Breast epithelium (tissue), 4 donors: ENCODE measurements around the gene VAPB. TPM values are rescaled to one million over a fixed set of nuclear protein-coding genes. Genes with fewer than 3 reads are reported as not detected.

ENCODE experiments used
- DNase-seq, 2 donors: peaks; one replicate each; pipeline ENCODE4 v3.0.0-alpha.2; 2019; ENCODE audit warnings: low spot score in 2 of 2
- H3K27ac ChIP-seq, 2 donors: fragments of 200-600 bp; sonication (generic) in 1 of 2; one replicate each; pipeline ENCODE4 v1.5.1; 2016 to 2019; ENCODE audit warnings: mild to moderate bottlenecking in 1 of 2
- H3K27me3 ChIP-seq, 2 donors: fragments of 200-600 bp; sonication (generic) in 1 of 2; one replicate each; pipeline versions ENCODE4 v1.5.1 to v1.6.0; 2017 to 2019; ENCODE audit warnings: control low read depth in 1 of 2, mild to moderate bottlenecking in 1 of 2
- H3K36me3 ChIP-seq: fragments of 200-600 bp; one replicate; pipeline ENCODE4 v1.5.1; 2019
- H3K4me1 ChIP-seq, 2 donors: fragments of 200-600 bp; sonication (generic); one replicate each; pipeline ENCODE4 v1.5.1; 2016 to 2019; ENCODE audit warnings: control low read depth in 1 of 2
- H3K4me3 ChIP-seq, 3 donors: fragments of 200-600 bp; sonication (generic); 1 replicate in 2 of 3; 2 replicates in 1 of 3; pipeline ENCODE4 v1.5.1; 2016 to 2019; ENCODE audit warnings: mild to moderate bottlenecking in 3 of 3, moderate library complexity in 2 of 3
- H3K9me3 ChIP-seq, 2 donors: fragments of 200-600 bp; sonication (generic) in 1 of 2; one replicate each; pipeline ENCODE4 v1.5.1; 2016 to 2019; ENCODE audit warnings: control low read depth in 1 of 2
- POLR2A ChIP-seq: fragments of 450-650 bp; IDR thresholded peaks from one replicate; pipeline ENCODE4 v1.6.1; 2016; ENCODE audit warnings: antibody characterized with exemption, mild to moderate bottlenecking, moderate library complexity
- POLR2AphosphoS5 ChIP-seq, 3 donors: sonication (generic); formaldehyde crosslinking; IDR thresholded peaks; one replicate each; pipeline ENCODE4 v1.6.1; 2017; ENCODE audit warnings: antibody characterized with exemption in 3 of 3
- intact Hi-C: fragments of 100-400 bp; cut with DNase I; formaldehyde crosslinking; loops from one replicate; pipeline ENCODE4 v1.15.1; 2023; ENCODE audit warnings: low total_unique reads
- total RNA-seq, 3 donors: library from RNA; depleted of rRNA; stranded (reverse); fragments of >200 nt; gene quantifications; one replicate each; pipeline ENCODE4 v1.1.0, GENCODE V29; 2016
- TF ChIP-seq, protein P1 (sequence below), 3 donors: fragments of 450-650 bp; IDR thresholded peaks; one replicate each; pipeline ENCODE4 v1.5.1; 2016 to 2017; ENCODE audit warnings: antibody characterized with exemption in 3 of 3, mild to moderate bottlenecking in 3 of 3, moderate library complexity in 3 of 3

The VAPB gene
- total RNA-seq, 3 donors from 2014 or later = 18.6 to 18.9 (median 18.7) TPM

DNA sequence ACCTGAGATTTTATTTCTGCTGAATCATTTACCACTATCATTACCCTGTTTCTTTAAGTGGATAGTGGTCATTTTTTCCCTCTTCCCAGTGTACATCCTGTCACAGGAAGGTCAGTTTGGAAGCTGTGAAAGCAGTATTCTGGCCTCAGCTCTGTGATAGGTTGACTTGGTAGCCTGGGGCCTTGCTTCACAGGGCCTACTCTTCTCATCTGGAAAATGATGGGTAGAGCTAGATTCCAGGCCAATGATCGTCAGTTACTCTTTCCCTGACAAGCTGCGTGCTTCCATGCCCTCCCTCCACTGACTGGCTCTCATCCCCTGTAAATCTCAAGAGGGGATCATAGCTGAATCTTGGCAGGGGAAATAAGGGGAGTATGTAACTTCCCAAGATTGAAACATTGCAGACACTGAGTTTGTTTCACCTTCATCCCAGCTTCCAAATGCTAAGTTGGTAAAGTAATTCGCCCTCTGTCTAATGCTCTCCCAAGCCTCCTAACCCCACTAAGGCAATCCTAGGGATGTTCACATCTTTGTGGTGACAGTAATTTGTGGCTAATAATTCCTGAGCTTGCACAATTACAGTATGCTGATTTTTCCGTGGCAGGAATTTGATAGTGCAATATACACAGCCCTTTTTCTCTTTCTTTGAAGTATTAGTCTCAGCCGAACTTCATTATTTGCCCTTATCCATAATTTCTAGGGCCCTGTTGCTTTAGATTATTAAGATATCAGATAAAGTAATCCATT, 51.2 kb downstream of the VAPB start:
- intact Hi-C loops = no loop called here
- no peaks in the 10 kb centered on the region for H3K36me3 ChIP-seq
- H3K4me1 ChIP-seq = no peaks in the 10 kb centered on the region
- no peaks in the 10 kb centered on the region for H3K27me3 ChIP-seq
- no peaks in the 10 kb centered on the region for H3K9me3 ChIP-seq
- H3K27ac ChIP-seq = no peak overlapping the region
- TF ChIP-seq, protein P1, sequence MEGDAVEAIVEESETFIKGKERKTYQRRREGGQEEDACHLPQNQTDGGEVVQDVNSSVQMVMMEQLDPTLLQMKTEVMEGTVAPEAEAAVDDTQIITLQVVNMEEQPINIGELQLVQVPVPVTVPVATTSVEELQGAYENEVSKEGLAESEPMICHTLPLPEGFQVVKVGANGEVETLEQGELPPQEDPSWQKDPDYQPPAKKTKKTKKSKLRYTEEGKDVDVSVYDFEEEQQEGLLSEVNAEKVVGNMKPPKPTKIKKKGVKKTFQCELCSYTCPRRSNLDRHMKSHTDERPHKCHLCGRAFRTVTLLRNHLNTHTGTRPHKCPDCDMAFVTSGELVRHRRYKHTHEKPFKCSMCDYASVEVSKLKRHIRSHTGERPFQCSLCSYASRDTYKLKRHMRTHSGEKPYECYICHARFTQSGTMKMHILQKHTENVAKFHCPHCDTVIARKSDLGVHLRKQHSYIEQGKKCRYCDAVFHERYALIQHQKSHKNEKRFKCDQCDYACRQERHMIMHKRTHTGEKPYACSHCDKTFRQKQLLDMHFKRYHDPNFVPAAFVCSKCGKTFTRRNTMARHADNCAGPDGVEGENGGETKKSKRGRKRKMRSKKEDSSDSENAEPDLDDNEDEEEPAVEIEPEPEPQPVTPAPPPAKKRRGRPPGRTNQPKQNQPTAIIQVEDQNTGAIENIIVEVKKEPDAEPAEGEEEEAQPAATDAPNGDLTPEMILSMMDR (IDR thresholded peaks at IDR 0.05) = no peak
- TF ChIP-seq POLR2AphosphoS5 (IDR thresholded peaks at IDR 0.05) = no peak
- no peak for TF ChIP-seq POLR2A
- H3K4me3 ChIP-seq = no peak overlapping the region
- no peak for DNase-seq

DNA sequence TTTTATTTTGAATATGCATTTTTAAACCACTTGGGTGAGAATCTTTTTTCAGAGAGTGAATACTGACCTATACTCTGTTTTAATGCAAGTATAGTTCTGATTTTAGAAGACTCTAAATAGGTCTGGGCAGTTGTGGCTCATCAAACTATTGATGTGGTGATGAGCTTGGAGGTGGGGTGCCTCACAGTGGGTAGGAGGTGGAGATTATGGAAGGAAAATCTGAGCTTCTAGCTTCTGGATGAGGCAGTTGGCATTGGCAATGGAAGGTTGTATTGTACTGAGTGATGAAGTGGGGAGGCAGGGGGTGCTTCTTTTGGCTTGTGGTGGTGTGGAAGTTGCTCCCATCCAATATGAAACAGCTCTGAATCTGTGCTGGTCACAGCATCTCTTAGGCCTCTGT, 52.7 kb downstream of the VAPB start:
- Histone ChIP-seq H3K27me3 (no peaks in the 10 kb centered on the region), H3K36me3 (peaks cover 3% of the 10 kb centered on the region), H3K4me3 (no peak overlapping the region), H3K4me1 (no peaks in the 10 kb centered on the region), H3K27ac (no peak overlapping the region), H3K9me3 (no peaks in the 10 kb centered on the region)
- DNase-seq = no peak
- TF ChIP-seq POLR2AphosphoS5 (IDR thresholded peaks at IDR 0.05) = no peak
- TF ChIP-seq, protein P1 (IDR thresholded peaks at IDR 0.05) = no peak
- TF ChIP-seq POLR2A = no peak
- intact Hi-C loops = no loop called here

DNA sequence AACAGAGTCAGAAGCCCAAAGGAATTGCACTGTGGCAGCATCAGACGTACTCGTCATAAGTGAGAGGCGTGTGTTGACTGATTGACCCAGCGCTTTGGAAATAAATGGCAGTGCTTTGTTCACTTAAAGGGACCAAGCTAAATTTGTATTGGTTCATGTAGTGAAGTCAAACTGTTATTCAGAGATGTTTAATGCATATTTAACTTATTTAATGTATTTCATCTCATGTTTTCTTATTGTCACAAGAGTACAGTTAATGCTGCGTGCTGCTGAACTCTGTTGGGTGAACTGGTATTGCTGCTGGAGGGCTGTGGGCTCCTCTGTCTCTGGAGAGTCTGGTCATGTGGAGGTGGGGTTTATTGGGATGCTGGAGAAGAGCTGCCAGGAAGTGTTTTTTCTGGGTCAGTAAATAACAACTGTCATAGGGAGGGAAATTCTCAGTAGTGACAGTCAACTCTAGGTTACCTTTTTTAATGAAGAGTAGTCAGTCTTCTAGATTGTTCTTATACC, 55.8 kb downstream of the VAPB start:
- H3K4me1 ChIP-seq = no peaks in the 10 kb centered on the region
- H3K4me3 ChIP-seq = no peak overlapping the region
- intact Hi-C loops = no loop called here
- H3K9me3 ChIP-seq = no peaks in the 10 kb centered on the region
- DNase-seq = no peak
- H3K36me3 ChIP-seq = peaks cover 3% of the 10 kb centered on the region
- H3K27ac ChIP-seq = no peak overlapping the region
- no peak for TF ChIP-seq POLR2AphosphoS5 (IDR thresholded peaks at IDR 0.05)
- TF ChIP-seq, protein P1 (IDR thresholded peaks at IDR 0.05) = no peak
- TF ChIP-seq POLR2A = no peak
- H3K27me3 ChIP-seq = no peaks in the 10 kb centered on the region

DNA sequence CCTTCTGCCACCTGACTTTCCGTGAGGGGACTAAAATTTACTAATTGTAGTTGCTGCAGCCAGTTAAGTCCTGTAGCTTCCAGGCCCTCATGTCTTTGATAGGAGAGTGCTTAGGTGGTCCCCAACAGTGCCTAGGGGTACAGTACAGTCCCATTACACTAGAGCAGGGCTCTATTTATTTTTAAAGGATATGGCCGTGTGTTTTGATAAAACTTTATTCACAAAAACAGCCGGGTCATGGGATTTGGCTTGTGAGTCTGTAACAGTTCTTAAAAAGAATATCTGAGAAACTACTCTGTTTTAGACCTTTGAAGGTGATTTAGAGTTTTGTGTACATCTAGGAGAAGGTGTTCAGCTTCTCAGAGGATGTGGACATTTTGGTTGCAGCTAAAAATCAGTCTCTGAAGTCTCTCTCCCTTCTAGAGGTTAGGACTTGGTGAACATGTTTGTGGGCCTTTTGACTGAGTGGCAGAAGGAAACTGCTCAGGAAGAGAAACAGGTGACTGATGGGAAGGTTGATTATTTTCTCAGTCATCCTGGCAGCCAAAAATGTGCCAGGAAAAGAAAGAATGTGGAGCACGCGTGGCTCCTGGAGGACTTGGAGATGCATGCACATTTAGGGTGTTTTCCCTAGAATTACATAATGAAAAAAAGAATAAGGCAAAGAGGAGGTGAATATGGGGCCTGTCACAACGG, 57.4 kb downstream of the VAPB start:
- no peak for DNase-seq
- no peaks in the 10 kb centered on the region for H3K4me1 ChIP-seq
- no peaks in the 10 kb centered on the region for H3K27me3 ChIP-seq
- H3K27ac ChIP-seq = no peak overlapping the region
- no peak overlapping the region for H3K4me3 ChIP-seq
- intact Hi-C loops = no loop called here
- no peak for TF ChIP-seq POLR2AphosphoS5 (IDR thresholded peaks at IDR 0.05)
- no peak for TF ChIP-seq POLR2A
- TF ChIP-seq, protein P1 (IDR thresholded peaks at IDR 0.05) = no peak
- peaks cover 3% of the 10 kb centered on the region for H3K36me3 ChIP-seq
- H3K9me3 ChIP-seq = no peaks in the 10 kb centered on the region

DNA sequence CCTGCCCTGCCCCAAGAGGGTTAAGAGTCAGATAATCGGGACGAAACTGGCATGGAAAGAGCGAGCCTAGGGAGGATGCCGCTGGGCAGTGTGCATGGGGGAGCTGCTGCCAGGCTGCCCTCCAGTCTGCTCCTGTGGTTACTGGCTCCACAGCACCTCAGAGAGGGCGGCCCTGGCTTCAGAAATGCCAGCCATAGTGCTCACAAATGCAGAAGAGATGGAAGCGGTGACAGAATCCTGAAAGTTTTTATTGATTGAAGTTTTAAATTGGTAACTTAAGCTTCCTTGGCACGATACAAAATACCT, 57.9 kb downstream of the VAPB start:
- H3K27me3 ChIP-seq = no peaks in the 10 kb centered on the region
- TF ChIP-seq POLR2A (no peak), POLR2AphosphoS5 (IDR thresholded peaks at IDR 0.05) (no peak)
- TF ChIP-seq, protein P1 (IDR thresholded peaks at IDR 0.05) = no peak
- H3K4me3 ChIP-seq = no peak overlapping the region
- intact Hi-C loops = no loop called here
- H3K9me3 ChIP-seq = no peaks in the 10 kb centered on the region
- H3K27ac ChIP-seq = no peak overlapping the region
- no peak for DNase-seq
- H3K4me1 ChIP-seq = no peaks in the 10 kb centered on the region
- H3K36me3 ChIP-seq = peaks cover 3% of the 10 kb centered on the region
